Small intestine (tissue), 16 donors: Measurements from ENCODE around the gene ASB2. TPM values are rescaled to one million over a fixed set of nuclear protein-coding genes. Genes with fewer than 3 reads are reported as not detected.

ENCODE experiments used
- DNase-seq, 2 donors: peaks; one replicate each; pipeline versions ENCODE4 v3.0.0 to v3.0.0-alpha.2; 2013
- FAIRE-seq: peaks from 2 replicates; lab custom pipeline; 2012; peaks lifted over from hg19 to GRCh38; lab: Jason Lieb, UNC
- H3K27ac ChIP-seq, 3 donors: one replicate each; pipeline ENCODE4 v1.5.1; 2013; ENCODE audit warnings: low read length in 2 of 3, mild to moderate bottlenecking in 2 of 3, control low read depth in 1 of 3, inconsistent platforms in 1 of 3, low read depth in 1 of 3, moderate library complexity in 1 of 3
- H3K27me3 ChIP-seq, 3 donors: one replicate each; pipeline ENCODE4 v1.6.1; 2013; ENCODE audit warnings: low read length in 3 of 3, inconsistent platforms in 1 of 3; ENCODE audit not compliant: control insufficient read depth in 3 of 3, insufficient read depth in 3 of 3
- H3K36me3 ChIP-seq, 3 donors: one replicate each; pipeline ENCODE4 v1.6.1; 2013; ENCODE audit warnings: low read length in 3 of 3, inconsistent platforms in 1 of 3, low read depth in 1 of 3, mild to moderate bottlenecking in 1 of 3, moderate library complexity in 1 of 3; ENCODE audit not compliant: control insufficient read depth in 3 of 3, insufficient read depth in 2 of 3
- H3K4me1 ChIP-seq, 3 donors: one replicate each; pipeline ENCODE4 v1.6.1; 2013; ENCODE audit warnings: low read length in 2 of 3, inconsistent platforms in 1 of 3, low read depth in 1 of 3, mild to moderate bottlenecking in 1 of 3, moderate library complexity in 1 of 3; ENCODE audit not compliant: control insufficient read depth in 3 of 3, insufficient read depth in 2 of 3
- H3K4me3 ChIP-seq, 3 donors: one replicate each; pipeline ENCODE4 v1.5.1; 2013; ENCODE audit warnings: low read length in 3 of 3, control low read depth in 1 of 3, inconsistent platforms in 1 of 3, low read depth in 1 of 3, mild to moderate bottlenecking in 1 of 3, moderate library complexity in 1 of 3
- H3K9me3 ChIP-seq, 2 donors: one replicate each; pipeline ENCODE4 v1.6.1; 2013; ENCODE audit warnings: low read depth in 1 of 2, low read length in 1 of 2; ENCODE audit not compliant: control insufficient read depth in 2 of 2, insufficient read depth in 1 of 2
- WGBS, 3 donors: extraction: QIAGEN DNeasy Blood & Tissue Kit; methylation state at CpG; one replicate each; pipeline ENCODE4 v1.1.7; 2013; 5-methylcytosine and 5-hydroxymethylcytosine counted together
- long read RNA-seq, 10 donors: transcript quantifications; one replicate each; lab custom pipeline, GENCODE V29; 2026
- polyA plus RNA-seq, 4 donors: library from polyadenylated mRNA; stranded (reverse) in 3 of 4; unstranded in 1 of 4; fragments of 200-250 nt in 3 of 4; fragments of 120-200 nt in 1 of 4; gene quantifications; one replicate each; pipeline versions ENCODE4 v1.2.1 to v1.2.3, GENCODE V29; 2013
- donor health status: healthy with polysubstance abuse.
- donor health status: control.
- donor health status: control.
- donor health status: Bipolar disorder and iron deficiency.
- donor health status: healthy.

Gene ASB2
- polyA plus RNA-seq, result 1 to 10 TPM; 1.3 to 5.6 (median 4.2) TPM
- long read RNA-seq, donor 1, result 0 reads
- long read RNA-seq, donor 2, result 0 reads
- long read RNA-seq, donor 3, partial matches to known transcripts, result 0 of 1 reads
- long read RNA-seq, donor 3, other reads (novel, unspliced or antisense), result 0 of 1 reads
- long read RNA-seq, donor 4, result 0 reads
- long read RNA-seq, donor 5, partial matches to known transcripts, result 0 of 1 reads
- long read RNA-seq, donor 5, other reads (novel, unspliced or antisense), result 0 of 1 reads
- long read RNA-seq, donor 6, result 0 reads
- long read RNA-seq, donor 7, result 0 reads
- long read RNA-seq, donor 8, partial matches to known transcripts, result 0 of 1 reads
- long read RNA-seq, donor 8, other reads (novel, unspliced or antisense), result 0 of 1 reads
- long read RNA-seq, donor 9, partial matches to known transcripts, result 0 of 1 reads
- long read RNA-seq, donor 9, other reads (novel, unspliced or antisense), result 0 of 1 reads
- long read RNA-seq, donor 10, partial matches to known transcripts, result 0 of 3 reads
- long read RNA-seq, donor 10, other reads (novel, unspliced or antisense), result 0 of 3 reads

- no peaks in the 10 kb centered on the region for H3K36me3 ChIP-seq
- DNase-seq, result no peak
- no peaks in the 10 kb centered on the region for H3K27me3 ChIP-seq
- H3K9me3 ChIP-seq, result no peaks in the 10 kb centered on the region
- peak within 1 kb of the TSS in 2 of 3 donors; percentile 13 to 32 for H3K4me3 ChIP-seq
- H3K27ac ChIP-seq, result peak within 1 kb of the TSS; percentile 53 to 56 (median 56)
- peaks cover 0 to 3% (median 0%) of the 10 kb centered on the region in 3 donors for H3K4me1 ChIP-seq
- FAIRE-seq, result no peak
- 26 to 62% (median 42%) methylated on average over 12 of the region's 12 CpGs for WGBS, 3 donors
Measured at GRCh38 chr14:93976477-93977057, at the start of gene ASB2. Gene ASB2, minus strand, starts transcription at chr14:93976570. Its CDS starts 12,031 bp downstream, at chr14:93964539.

- 32 to 47% (median 42%) methylated on average over 6 of the region's 6 CpGs for WGBS, 3 donors
- H3K9me3 ChIP-seq, result no peaks in the 10 kb centered on the region
- peak overlapping the region in 1 of 3 donors; percentile 10 for H3K4me3 ChIP-seq
- FAIRE-seq (no peak), DNase-seq (no peak)
- H3K27me3 ChIP-seq, result no peaks in the 10 kb centered on the region
- H3K4me1 ChIP-seq, result peaks cover 0 to 6% (median 0%) of the 10 kb centered on the region in 3 donors
- H3K27ac ChIP-seq, result no peak overlapping the region
- H3K36me3 ChIP-seq, result no peaks in the 10 kb centered on the region
Measured at GRCh38 chr14:94025720-94026119, 49.4 kb upstream of the ASB2 start.

GRCh38 chr14:94024549-94024948 lies 48.2 kb upstream of the ASB2 start:
- Histone ChIP-seq H3K27me3 (no peaks in the 10 kb centered on the region), H3K9me3 (no peaks in the 10 kb centered on the region), H3K36me3 (no peaks in the 10 kb centered on the region), H3K4me1 (peaks cover 0 to 6% (median 0%) of the 10 kb centered on the region in 3 donors), H3K4me3 (no peak overlapping the region), H3K27ac (no peak overlapping the region)
- DNase-seq (no peak), FAIRE-seq (no peak)
- 79 to 92% (median 90%) methylated on average over 2 of the region's 2 CpGs for WGBS, 3 donors

- H3K36me3 ChIP-seq, result no peaks in the 10 kb centered on the region
- no peak overlapping the region for H3K4me3 ChIP-seq
- peak in 1 of 2 donors; percentile 53 for DNase-seq
- H3K4me1 ChIP-seq, result peaks cover 0 to 6% (median 0%) of the 10 kb centered on the region in 3 donors
- H3K27ac ChIP-seq, result no peak overlapping the region
- H3K9me3 ChIP-seq, result no peaks in the 10 kb centered on the region
- H3K27me3 ChIP-seq, result peaks cover 0 to 2% (median 0%) of the 10 kb centered on the region in 3 donors
- FAIRE-seq, result no peak
- WGBS, 3 donors, result 55 to 72% (median 70%) methylated on average over 10 of the region's 10 CpGs
Measured at GRCh38 chr14:94022532-94023411, 46.4 kb upstream of the ASB2 start.

- H3K9me3 ChIP-seq, result no peaks in the 10 kb centered on the region
- H3K36me3 ChIP-seq, result no peaks in the 10 kb centered on the region
- DNase-seq (no peak), FAIRE-seq (no peak)
- peaks cover 0 to 6% (median 0%) of the 10 kb centered on the region in 3 donors for H3K4me1 ChIP-seq
- H3K4me3 ChIP-seq, result no peak overlapping the region
- 71 to 74% (median 71%) methylated on average over 10 of the region's 10 CpGs for WGBS, 3 donors
- H3K27ac ChIP-seq, result no peak overlapping the region
- peaks cover 0 to 3% (median 0%) of the 10 kb centered on the region in 3 donors for H3K27me3 ChIP-seq
Measured at GRCh38 chr14:94021416-94022157, 45.2 kb upstream of the ASB2 start.

- Histone ChIP-seq H3K27ac (no peak overlapping the region), H3K9me3 (no peaks in the 10 kb centered on the region), H3K36me3 (no peaks in the 10 kb centered on the region), H3K4me3 (no peak overlapping the region), H3K27me3 (peaks cover 0 to 6% (median 0%) of the 10 kb centered on the region in 3 donors), H3K4me1 (peaks cover 0 to 6% (median 0%) of the 10 kb centered on the region in 3 donors)
- FAIRE-seq (no peak), DNase-seq (no peak)
- 63 to 68% (median 66%) methylated on average over 2 of the region's 2 CpGs for WGBS, 3 donors
Measured at GRCh38 chr14:94021001-94021400, 44.6 kb upstream of the ASB2 start.

- Histone ChIP-seq H3K27me3 (peaks cover 0 to 7% (median 0%) of the 10 kb centered on the region in 3 donors), H3K4me1 (peaks cover 0 to 6% (median 0%) of the 10 kb centered on the region in 3 donors), H3K4me3 (no peak overlapping the region), H3K27ac (no peak overlapping the region), H3K36me3 (no peaks in the 10 kb centered on the region), H3K9me3 (no peaks in the 10 kb centered on the region)
- FAIRE-seq, result no peak
- no peak for DNase-seq
- 66 to 83% (median 77%) methylated on average over 4 of the region's 4 CpGs for WGBS, 3 donors
Measured at GRCh38 chr14:94020267-94020666, 43.9 kb upstream of the ASB2 start.
